Gastroesophageal sphincter (tissue), 4 donors: ENCODE measurements around the gene LIX1L. TPM values are rescaled to one million over a fixed set of nuclear protein-coding genes. Genes with fewer than 3 reads are reported as not detected.
A peak's percentile ranks its signal among the peaks of the same experiment; 100 is the strongest.

Experiments
- ATAC-seq: fragments of 150-250 bp; one replicate; pipeline ENCODE4 v1.9.1; 2016; ENCODE audit warnings: mild to moderate bottlenecking, moderate library complexity
- H3K27ac ChIP-seq, 4 donors: fragments of 200-600 bp; sonication (generic) in 3 of 4; 1 replicate in 3 of 4; 2 replicates in 1 of 4; pipeline ENCODE4 v1.5.1; 2016 to 2019
- H3K27me3 ChIP-seq: fragments of 200-600 bp; sonication (generic); one replicate; pipeline ENCODE4 v1.5.1; 2019
- H3K36me3 ChIP-seq, 2 donors: fragments of 200-600 bp; sonication (generic); one replicate each; pipeline ENCODE4 v1.5.1; 2019; ENCODE audit warnings: control low read depth in 1 of 2
- H3K4me1 ChIP-seq, 3 donors: fragments of 200-600 bp; sonication (generic); 1 replicate in 2 of 3; 2 replicates in 1 of 3; pipeline ENCODE4 v1.5.1; 2016 to 2019; ENCODE audit warnings: control low read depth in 2 of 3
- H3K4me3 ChIP-seq, 2 donors: fragments of 200-600 bp; sonication (generic); one replicate each; pipeline ENCODE4 v1.5.1; 2019; ENCODE audit warnings: mild to moderate bottlenecking in 1 of 2, moderate library complexity in 1 of 2
- H3K9me3 ChIP-seq, 3 donors: fragments of 200-600 bp; sonication (generic); one replicate each; pipeline ENCODE4 v1.5.1; 2017 to 2019; ENCODE audit warnings: control low read depth in 2 of 3
- EP300 ChIP-seq: sonication (generic); formaldehyde crosslinking; IDR thresholded peaks from one replicate; pipeline ENCODE4 v1.6.1; 2017; ENCODE audit warnings: antibody characterized with exemption, mild to moderate bottlenecking
- POLR2A ChIP-seq, 2 donors: fragments of 450-650 bp; IDR thresholded peaks; one replicate each; pipeline ENCODE4 v1.6.1; 2017; ENCODE audit warnings: antibody characterized with exemption in 2 of 2, mild to moderate bottlenecking in 2 of 2, moderate library complexity in 1 of 2
- POLR2AphosphoS5 ChIP-seq: sonication (generic); formaldehyde crosslinking; IDR thresholded peaks from one replicate; pipeline ENCODE4 v1.6.1; 2017; ENCODE audit warnings: antibody characterized with exemption
- WGBS, 2 donors: methylation state at CpG; one replicate each; pipeline ENCODE4 v1.1.5; 2018; ENCODE audit warnings: low coverage in 1 of 2; 5-methylcytosine and 5-hydroxymethylcytosine counted together
- total RNA-seq, 4 donors: library from RNA; depleted of rRNA; stranded (reverse); fragments of >200 nt; gene quantifications; one replicate each; pipeline ENCODE4 v1.1.0, GENCODE V29; 2016
- TF ChIP-seq, protein P1 (sequence below), 4 experiments: fragments of 200-600 bp in 2 of 4; fragments of 450-650 bp in 2 of 4; sonication (generic) in 1 of 4; IDR thresholded peaks; one replicate each; pipeline ENCODE4 v1.5.1; 2017 to 2019; ENCODE audit warnings: antibody characterized with exemption in 4 of 4, mild to moderate bottlenecking in 2 of 4, moderate library complexity in 2 of 4

The LIX1L gene
- total RNA-seq, 4 donors from 2014 or later = 37.8 to 53.5 (median 45.3) TPM

DNA sequence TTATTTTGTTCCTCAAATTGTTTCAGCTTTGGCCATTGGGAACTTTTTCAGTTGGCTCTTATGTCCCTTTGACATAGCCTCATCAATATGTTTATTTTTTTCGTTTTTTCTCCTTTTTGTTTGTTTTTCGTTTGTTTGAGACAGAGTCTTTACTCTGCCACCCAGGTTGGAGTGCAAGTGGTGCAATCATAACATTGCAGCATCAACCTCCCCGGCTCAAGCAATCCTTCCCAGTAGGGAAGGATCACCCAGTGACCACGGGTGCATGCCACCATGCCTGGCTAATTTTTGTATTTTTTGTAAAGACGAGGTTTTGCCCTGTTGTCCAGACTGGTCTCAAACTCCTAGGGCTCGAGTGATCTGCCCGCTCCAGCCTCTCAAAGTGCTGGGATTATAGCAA lies 14.8 kb upstream of the LIX1L start:
- H3K27me3 ChIP-seq = no peaks in the 10 kb centered on the region
- peaks cover 0 to 17% of the 10 kb centered on the region in 2 donors for H3K36me3 ChIP-seq
- H3K4me3 ChIP-seq = no peak overlapping the region
- TF ChIP-seq, protein P1, sequence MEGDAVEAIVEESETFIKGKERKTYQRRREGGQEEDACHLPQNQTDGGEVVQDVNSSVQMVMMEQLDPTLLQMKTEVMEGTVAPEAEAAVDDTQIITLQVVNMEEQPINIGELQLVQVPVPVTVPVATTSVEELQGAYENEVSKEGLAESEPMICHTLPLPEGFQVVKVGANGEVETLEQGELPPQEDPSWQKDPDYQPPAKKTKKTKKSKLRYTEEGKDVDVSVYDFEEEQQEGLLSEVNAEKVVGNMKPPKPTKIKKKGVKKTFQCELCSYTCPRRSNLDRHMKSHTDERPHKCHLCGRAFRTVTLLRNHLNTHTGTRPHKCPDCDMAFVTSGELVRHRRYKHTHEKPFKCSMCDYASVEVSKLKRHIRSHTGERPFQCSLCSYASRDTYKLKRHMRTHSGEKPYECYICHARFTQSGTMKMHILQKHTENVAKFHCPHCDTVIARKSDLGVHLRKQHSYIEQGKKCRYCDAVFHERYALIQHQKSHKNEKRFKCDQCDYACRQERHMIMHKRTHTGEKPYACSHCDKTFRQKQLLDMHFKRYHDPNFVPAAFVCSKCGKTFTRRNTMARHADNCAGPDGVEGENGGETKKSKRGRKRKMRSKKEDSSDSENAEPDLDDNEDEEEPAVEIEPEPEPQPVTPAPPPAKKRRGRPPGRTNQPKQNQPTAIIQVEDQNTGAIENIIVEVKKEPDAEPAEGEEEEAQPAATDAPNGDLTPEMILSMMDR (IDR thresholded peaks at IDR 0.05) = no peak
- TF ChIP-seq POLR2AphosphoS5 (no peak), EP300 (no peak), POLR2A (IDR thresholded peaks at IDR 0.05) (no peak)
- H3K27ac ChIP-seq = no peak overlapping the region
- peaks cover 0 to under 1% (median 0%) of the 10 kb centered on the region in 3 donors for H3K9me3 ChIP-seq
- peaks cover 0 to 7% (median 4%) of the 10 kb centered on the region in 3 donors for H3K4me1 ChIP-seq
- no peak for ATAC-seq
- WGBS, 2 donors = 81 to 83% methylated on average over 1 to 6 of the region's 7 CpGs

DNA sequence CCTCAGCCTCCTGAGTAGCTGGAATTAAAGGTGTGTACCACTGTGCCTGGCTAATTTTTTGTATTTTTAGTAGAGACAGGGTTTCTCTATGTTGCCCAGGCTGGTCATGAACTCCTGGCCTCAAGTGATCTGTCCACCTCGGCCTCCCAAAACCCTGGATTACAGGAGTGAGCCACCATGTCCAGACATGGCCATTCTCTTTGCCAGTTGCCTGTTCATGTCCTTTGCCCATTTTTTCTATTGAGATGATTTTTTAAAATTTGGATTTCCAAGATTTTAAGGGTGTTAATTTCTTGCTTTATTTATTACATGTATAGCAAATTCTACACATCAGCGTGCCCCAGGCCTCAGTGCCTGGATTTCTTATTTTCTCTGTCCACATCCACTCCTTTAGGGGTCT lies 9.5 kb upstream of the LIX1L start:
- Histone ChIP-seq H3K9me3 (peaks cover 0 to 7% (median 0%) of the 10 kb centered on the region in 3 donors), H3K27me3 (no peaks in the 10 kb centered on the region), H3K4me3 (no peak overlapping the region), H3K4me1 (peaks cover 7 to 36% (median 14%) of the 10 kb centered on the region in 3 donors), H3K27ac (no peak overlapping the region), H3K36me3 (peaks cover 0 to 6% of the 10 kb centered on the region in 2 donors)
- no peak for TF ChIP-seq POLR2A (IDR thresholded peaks at IDR 0.05)
- TF ChIP-seq, protein P1 (IDR thresholded peaks at IDR 0.05) = no peak
- no peak for TF ChIP-seq POLR2AphosphoS5
- TF ChIP-seq EP300 = no peak
- ATAC-seq = no peak
- WGBS, 2 donors = 88 to 100% methylated on average over 2 of the region's 2 CpGs

DNA sequence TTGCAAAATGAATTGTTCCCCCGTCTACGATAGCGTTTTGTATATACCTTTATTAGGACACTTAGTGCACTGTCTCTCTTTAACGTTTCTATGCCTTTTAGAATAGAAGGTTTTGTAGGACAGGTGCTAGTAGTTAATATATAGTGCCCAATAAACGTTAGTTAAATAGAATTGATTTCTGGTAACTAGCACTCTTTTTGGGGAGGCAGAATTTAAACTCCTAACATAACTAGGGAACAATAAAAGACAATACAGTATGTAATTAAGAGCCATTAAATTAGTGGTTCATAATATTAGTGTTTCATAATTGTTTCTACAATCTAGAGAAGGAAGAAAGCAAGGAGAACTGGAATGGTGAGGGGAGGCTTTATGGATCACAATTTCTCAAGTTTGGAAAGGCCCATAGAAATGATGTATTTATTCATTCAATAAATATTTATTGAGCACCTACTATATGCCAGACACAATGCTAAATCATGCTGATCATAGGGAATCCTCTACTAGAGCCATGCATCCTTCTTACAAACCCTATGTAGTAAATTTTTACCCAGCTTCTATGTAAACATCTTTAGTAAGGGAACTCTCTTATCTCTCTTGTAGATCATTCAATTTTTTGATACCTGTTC lies 7.4 kb upstream of the LIX1L start:
- TF ChIP-seq, protein P1 (IDR thresholded peaks at IDR 0.05) = no peak
- TF ChIP-seq POLR2A (IDR thresholded peaks at IDR 0.05) (no peak), EP300 (no peak), POLR2AphosphoS5 (no peak)
- peaks cover 7 to 54% (median 17%) of the 10 kb centered on the region in 3 donors for H3K4me1 ChIP-seq
- ATAC-seq = no peak
- H3K27me3 ChIP-seq = no peaks in the 10 kb centered on the region
- H3K27ac ChIP-seq = peak overlapping the region; percentile 88 to 100 (median 99)
- H3K36me3 ChIP-seq = peaks cover 0 to 6% of the 10 kb centered on the region in 2 donors
- 0% methylated on average over 5 of the region's 5 CpGs for WGBS, 2 donors
- H3K4me3 ChIP-seq = peak overlapping the region; percentile 57 to 79
- peaks cover 0 to 7% (median 0%) of the 10 kb centered on the region in 3 donors for H3K9me3 ChIP-seq

DNA sequence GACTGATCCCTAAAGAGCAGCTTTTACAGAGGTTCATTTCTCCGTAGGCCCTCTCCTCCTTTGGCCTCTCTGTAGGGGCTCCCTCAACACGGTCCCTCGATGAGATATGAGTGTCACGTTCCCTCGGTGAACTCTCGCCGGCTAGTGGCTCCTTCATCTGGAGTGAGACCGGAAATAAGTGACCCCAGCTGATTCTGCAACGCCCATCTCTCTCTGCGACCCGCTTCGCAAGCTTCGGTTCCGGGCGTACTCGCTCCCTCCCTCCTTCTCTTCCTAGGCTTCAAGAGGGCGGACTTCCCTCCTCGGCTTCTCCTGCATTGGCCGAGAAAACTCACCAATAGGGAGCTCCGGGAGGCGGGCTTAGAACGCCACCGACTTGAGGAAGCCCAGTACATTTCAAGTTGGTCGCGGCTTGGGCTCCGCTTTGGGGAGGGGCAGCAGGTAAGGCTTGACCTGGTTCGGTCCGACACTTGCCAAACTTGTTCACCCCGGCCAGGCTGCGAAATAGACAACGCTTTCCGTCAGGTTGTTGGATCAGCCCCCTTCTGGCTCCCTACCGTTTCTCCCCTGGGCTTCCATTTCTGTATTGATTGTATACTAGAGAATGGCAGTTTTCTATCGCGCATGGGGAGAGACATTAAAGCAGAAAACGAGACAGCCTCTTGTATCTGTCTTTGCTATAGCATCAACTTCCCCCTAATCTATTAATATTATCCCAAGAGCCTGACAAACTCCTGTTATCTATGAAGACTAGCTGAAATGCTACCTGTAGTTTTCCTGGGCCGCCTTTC lies 6.7 kb upstream of the LIX1L start, which contains the start of the genes ANKRD34A and POLR3GL:
Gene ANKRD34A, minus strand, starts transcription at position 248 of the 791 bp plus-strand sequence. CDS start 2,816 bp downstream, outside the sequence.
Gene POLR3GL, plus strand, starts transcription at position 363 of the 791 bp plus-strand sequence. CDS start 10,176 bp downstream, outside the sequence.
- Histone ChIP-seq H3K27me3 (no peaks in the 10 kb centered on the region), H3K27ac (peak within 1 kb of the TSS; percentile 88 to 100 (median 99)), H3K4me3 (peak within 1 kb of the TSS; percentile 57 to 79), H3K36me3 (peaks cover 0 to 6% of the 10 kb centered on the region in 2 donors), H3K4me1 (peaks cover 7 to 61% (median 17%) of the 10 kb centered on the region in 3 donors), H3K9me3 (peaks cover 0 to 7% (median 0%) of the 10 kb centered on the region in 3 donors)
- peak; percentile 92 for ATAC-seq
- WGBS, 2 donors = 1 to 8% methylated on average over 6 to 20 of the region's 37 CpGs
- TF ChIP-seq POLR2A (IDR thresholded peaks at IDR 0.05) (peak; percentile 64 to 79), POLR2AphosphoS5 (peak; percentile 85), EP300 (no peak)
- TF ChIP-seq, protein P1 (IDR thresholded peaks at IDR 0.05) = peak in 1 of 4 experiments; percentile 17
